DND-41 (cell line): ENCODE measurements around the gene TMEM207.

ENCODE experiments used
- ATAC-seq: fragments of 200-7000 bp; cut with Tn5 transposase; 3 replicates; pipeline ENCODE4 v1.9.1; 2021; ENCODE audit warnings: low read depth; ENCODE audit not compliant: insufficient read depth
- DNase-seq: peaks from one replicate; pipeline ENCODE4 v3.0.0-alpha.2; 2020
- H2AFZ ChIP-seq: 2 replicates; pipeline ENCODE4 v1.6.0; 2012; ENCODE audit warnings: low read depth, low read length
- H3K27ac ChIP-seq: 2 replicates; pipeline ENCODE4 v1.5.1; 2012; ENCODE audit warnings: low read length, inconsistent platforms
- H3K27me3 ChIP-seq: fragments of 200-600 bp; sonication (generic); 2 replicates; pipeline ENCODE4 v1.6.0; 2012; ENCODE audit warnings: low read length, mild to moderate bottlenecking, inconsistent platforms; ENCODE audit not compliant: insufficient read depth, poor library complexity
- H3K36me3 ChIP-seq: 2 replicates; pipeline ENCODE4 v1.5.1; 2012; ENCODE audit warnings: low read length, inconsistent platforms; ENCODE audit not compliant: insufficient read depth
- H3K4me1 ChIP-seq: 2 replicates; pipeline ENCODE4 v1.5.1; 2012; ENCODE audit warnings: mild to moderate bottlenecking, low read length; ENCODE audit not compliant: insufficient read depth
- H3K4me2 ChIP-seq: 2 replicates; pipeline ENCODE4 v1.6.0; 2012; ENCODE audit warnings: mild to moderate bottlenecking, moderate library complexity, low read length, inconsistent platforms; ENCODE audit not compliant: insufficient read depth
- H3K4me3 ChIP-seq, 2 experiments: fragments of 200-600 bp in 1 of 2; shearing (Covaris generic) in 1 of 2; 2 replicates each; pipeline ENCODE4 v1.5.1; 2012 to 2016; ENCODE audit warnings: inconsistent platforms in 2 of 2, low read length in 2 of 2, mild to moderate bottlenecking in 2 of 2, low read depth in 1 of 2, moderate library complexity in 1 of 2
- H3K79me2 ChIP-seq: 2 replicates; pipeline ENCODE4 v1.6.0; 2012; ENCODE audit warnings: low read length, inconsistent platforms; ENCODE audit not compliant: insufficient read depth
- H3K9ac ChIP-seq: 2 replicates; pipeline ENCODE4 v1.6.0; 2012; ENCODE audit warnings: low read depth, mild to moderate bottlenecking, inconsistent platforms, low read length, moderate library complexity
- H3K9me3 ChIP-seq: 2 replicates; pipeline ENCODE4 v1.5.1; 2012; ENCODE audit warnings: low read length, moderate library complexity, mild to moderate bottlenecking, inconsistent platforms; ENCODE audit not compliant: insufficient read depth, severe bottlenecking
- H4K20me1 ChIP-seq: 2 replicates; pipeline ENCODE4 v1.6.0; 2012; ENCODE audit warnings: low read length; ENCODE audit not compliant: insufficient read depth
- EZH2 ChIP-seq: IDR thresholded peaks from 3 replicates; pipeline ENCODE4 v1.6.1; 2012; ENCODE audit warnings: borderline replicate concordance, low read depth, mild to moderate bottlenecking, moderate library complexity, low read length, inconsistent platforms; ENCODE audit not compliant: severe bottlenecking
- TF ChIP-seq, protein P1 (sequence below): IDR thresholded peaks from 2 replicates; pipeline ENCODE4 v1.5.1; 2012; ENCODE audit warnings: borderline replicate concordance, low read length, moderate library complexity, mild to moderate bottlenecking; ENCODE audit not compliant: poor library complexity, severe bottlenecking; ENCODE audit errors: extremely low read depth

The TMEM207 gene

GRCh38 chr3:190396001-190396400 is 53.7 kb downstream of the TMEM207 start:
- H3K4me2 ChIP-seq = no peak overlapping the region
- no peaks in the 10 kb centered on the region for H4K20me1 ChIP-seq
- ATAC-seq (no peak), DNase-seq (no peak)
- no peaks in the 10 kb centered on the region for H3K36me3 ChIP-seq
- no peaks in the 10 kb centered on the region for H3K4me1 ChIP-seq
- H3K79me2 ChIP-seq = no peaks in the 10 kb centered on the region
- H3K9me3 ChIP-seq = no peaks in the 10 kb centered on the region
- TF ChIP-seq, protein P1, sequence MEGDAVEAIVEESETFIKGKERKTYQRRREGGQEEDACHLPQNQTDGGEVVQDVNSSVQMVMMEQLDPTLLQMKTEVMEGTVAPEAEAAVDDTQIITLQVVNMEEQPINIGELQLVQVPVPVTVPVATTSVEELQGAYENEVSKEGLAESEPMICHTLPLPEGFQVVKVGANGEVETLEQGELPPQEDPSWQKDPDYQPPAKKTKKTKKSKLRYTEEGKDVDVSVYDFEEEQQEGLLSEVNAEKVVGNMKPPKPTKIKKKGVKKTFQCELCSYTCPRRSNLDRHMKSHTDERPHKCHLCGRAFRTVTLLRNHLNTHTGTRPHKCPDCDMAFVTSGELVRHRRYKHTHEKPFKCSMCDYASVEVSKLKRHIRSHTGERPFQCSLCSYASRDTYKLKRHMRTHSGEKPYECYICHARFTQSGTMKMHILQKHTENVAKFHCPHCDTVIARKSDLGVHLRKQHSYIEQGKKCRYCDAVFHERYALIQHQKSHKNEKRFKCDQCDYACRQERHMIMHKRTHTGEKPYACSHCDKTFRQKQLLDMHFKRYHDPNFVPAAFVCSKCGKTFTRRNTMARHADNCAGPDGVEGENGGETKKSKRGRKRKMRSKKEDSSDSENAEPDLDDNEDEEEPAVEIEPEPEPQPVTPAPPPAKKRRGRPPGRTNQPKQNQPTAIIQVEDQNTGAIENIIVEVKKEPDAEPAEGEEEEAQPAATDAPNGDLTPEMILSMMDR = no peak
- no peak for TF ChIP-seq EZH2
- no peaks in the 10 kb centered on the region for H3K27me3 ChIP-seq
- no peak overlapping the region for H3K4me3 ChIP-seq
- no peak overlapping the region for H3K9ac ChIP-seq
- no peak overlapping the region for H2AFZ ChIP-seq
- H3K27ac ChIP-seq = no peak overlapping the region

GRCh38 chr3:190388703-190389102 is 61.0 kb downstream of the TMEM207 start:
- DNase-seq = no peak

GRCh38 chr3:190387578-190388213 is 62.0 kb downstream of the TMEM207 start, which contains the start of gene CLDN16:
TSS of gene CLDN16 (plus strand) at chr3:190388163. CDS start at chr3:190388330, 167 bp downstream.
- no peaks in the 10 kb centered on the region for H3K36me3 ChIP-seq
- DNase-seq = no peak
- no peak within 1 kb of the TSS for H3K4me2 ChIP-seq
- no peak within 1 kb of the TSS for H3K4me3 ChIP-seq
- H3K27ac ChIP-seq = no peak within 1 kb of the TSS
- H2AFZ ChIP-seq = no peak within 1 kb of the TSS
- no peaks in the 10 kb centered on the region for H3K9me3 ChIP-seq
- H3K79me2 ChIP-seq = no peaks in the 10 kb centered on the region
- H4K20me1 ChIP-seq = no peaks in the 10 kb centered on the region
- ATAC-seq = no peak
- H3K27me3 ChIP-seq = peaks cover 5% of the 10 kb centered on the region
- no peak within 1 kb of the TSS for H3K9ac ChIP-seq
- TF ChIP-seq EZH2 = no peak
- TF ChIP-seq, protein P1 = no peak
- H3K4me1 ChIP-seq = no peaks in the 10 kb centered on the region

More at GRCh38 chr3:190388703-190389102, 61.0 kb downstream of the TMEM207 start:
- H3K4me2 ChIP-seq = no peak overlapping the region
- no peak overlapping the region for H3K9ac ChIP-seq
- H2AFZ ChIP-seq = no peak overlapping the region
- peaks cover 5% of the 10 kb centered on the region for H3K27me3 ChIP-seq
- H3K36me3 ChIP-seq = no peaks in the 10 kb centered on the region
- no peak for TF ChIP-seq EZH2
- TF ChIP-seq, protein P1 = no peak
- no peaks in the 10 kb centered on the region for H3K4me1 ChIP-seq
- H4K20me1 ChIP-seq = no peaks in the 10 kb centered on the region
- no peaks in the 10 kb centered on the region for H3K9me3 ChIP-seq
- H3K79me2 ChIP-seq = no peaks in the 10 kb centered on the region
- ATAC-seq = no peak
- no peak overlapping the region for H3K4me3 ChIP-seq
- H3K27ac ChIP-seq = no peak overlapping the region
